NB4 (cell line): ENCODE measurements around the gene ATP12A.

ENCODE experiments used
- CTCF ChIP-seq: IDR thresholded peaks from one replicate; pipeline ENCODE4 v1.5.1; 2012; ENCODE audit warnings: low read depth, low read length
- MAX ChIP-seq: IDR thresholded peaks from 2 replicates; pipeline ENCODE4 v1.6.1; 2011; ENCODE audit warnings: low read depth, low read length
- MYC ChIP-seq: IDR thresholded peaks from 2 replicates; pipeline ENCODE4 v1.6.1; 2011; ENCODE audit warnings: low read depth, low read length
- POLR2A ChIP-seq: IDR thresholded peaks from 2 replicates; pipeline ENCODE4 v1.6.1; 2011; ENCODE audit warnings: mild to moderate bottlenecking; ENCODE audit not compliant: insufficient read length; ENCODE audit errors: extremely low read depth

- TF ChIP-seq CTCF (no peak), POLR2A (no peak), MAX (no peak), MYC (no peak)
Observed at GRCh38 chr13:24683351-24683750, 3.1 kb downstream of the ATP12A start.
